GM21717 (cell line): Measurements from ENCODE around the gene ZBP1.

ENCODE experiments used
- ATAC-seq: cut with Tn5 transposase; IDR thresholded peaks from one replicate; pipeline ENCODE4 v1.9.1; 2021; ENCODE audit warnings: mild to moderate bottlenecking, moderate library complexity; ENCODE audit not compliant: unreplicated experiment

Gene ZBP1

GRCh38 chr20:57620274-57620990, at the start of gene ZBP1:
Gene ZBP1, minus strand, starts transcription at chr20:57620426. Its CDS starts 131 bp downstream, at chr20:57620295.
- peak; percentile 40 for ATAC-seq

- ATAC-seq, result no peak
Observed at GRCh38 chr20:57669632-57670031, 49.4 kb upstream of the ZBP1 start.

GRCh38 chr20:57667924-57668782, 47.9 kb upstream of the ZBP1 start:
- no peak for ATAC-seq

GRCh38 chr20:57667388-57667787, 47.2 kb upstream of the ZBP1 start:
- no peak for ATAC-seq

- no peak for ATAC-seq
Observed at GRCh38 chr20:57666834-57667157, 46.6 kb upstream of the ZBP1 start.

- ATAC-seq, result no peak
Observed at GRCh38 chr20:57666106-57666833, 46.0 kb upstream of the ZBP1 start.

- ATAC-seq, result no peak
Observed at GRCh38 chr20:57665589-57665971, 45.4 kb upstream of the ZBP1 start.

GRCh38 chr20:57664924-57665588, 44.8 kb upstream of the ZBP1 start:
- no peak for ATAC-seq

GRCh38 chr20:57664476-57664875, 44.2 kb upstream of the ZBP1 start:
- ATAC-seq, result no peak

- ATAC-seq, result no peak
Observed at GRCh38 chr20:57663681-57664451, 43.6 kb upstream of the ZBP1 start.

GRCh38 chr20:57663241-57663640, 43.0 kb upstream of the ZBP1 start:
- ATAC-seq, result no peak

- ATAC-seq, result no peak
Observed at GRCh38 chr20:57662456-57663240, 42.4 kb upstream of the ZBP1 start.

- ATAC-seq, result no peak
Observed at GRCh38 chr20:57661746-57662455, 41.7 kb upstream of the ZBP1 start.

GRCh38 chr20:57660922-57661745, 40.9 kb upstream of the ZBP1 start:
- ATAC-seq, result no peak

GRCh38 chr20:57660181-57660921, 40.1 kb upstream of the ZBP1 start:
- no peak for ATAC-seq

- no peak for ATAC-seq
Observed at GRCh38 chr20:57659517-57660180, 39.4 kb upstream of the ZBP1 start.
